H1 (cell line): Measurements from ENCODE around the gene CYP2S1.

ENCODE experiments used
- CTCF ChIP-seq, 3 experiments: IDR thresholded peaks; 1 replicate in 2 of 3; 2 replicates in 1 of 3; pipeline versions ENCODE4 v1.5.1 to v1.6.1; 2011; ENCODE audit warnings: low read length in 3 of 3, mild to moderate bottlenecking in 3 of 3, inconsistent platforms in 2 of 3, low read depth in 1 of 3, moderate library complexity in 1 of 3; ENCODE audit not compliant: insufficient read depth in 1 of 3; ENCODE audit errors: control extremely low read depth in 1 of 3
- PHF8 ChIP-seq: fragments of 200-600 bp; sonication (generic); conservative IDR thresholded peaks from 2 replicates; pipeline ENCODE4 v1.7.1; 2012; ENCODE audit warnings: low read depth, mild to moderate bottlenecking, inconsistent platforms, low read length, moderate library complexity
- POLR2AphosphoS5 ChIP-seq: IDR thresholded peaks from 2 replicates; pipeline ENCODE4 v1.6.1; 2011; ENCODE audit warnings: low read depth, low read length
- SIN3A ChIP-seq, 2 experiments: IDR thresholded peaks in 1 of 2; conservative IDR thresholded peaks in 1 of 2; 2 replicates each; pipeline ENCODE4 v1.6.1; 2011 to 2012; ENCODE audit warnings: low read length in 2 of 2, improper control_type of control experiment in 1 of 2, low read depth in 1 of 2, mild to moderate bottlenecking in 1 of 2
- SP1 ChIP-seq: IDR thresholded peaks from 2 replicates; pipeline ENCODE4 v1.6.1; 2011; ENCODE audit warnings: low read depth, low read length
- TAF1 ChIP-seq: IDR thresholded peaks from 2 replicates; pipeline ENCODE4 v1.6.1; 2011; ENCODE audit warnings: mild to moderate bottlenecking, low read depth, low read length
- USF2 ChIP-seq: IDR thresholded peaks from 2 replicates; pipeline ENCODE4 v1.6.1; 2011; ENCODE audit warnings: low read length, improper control_type of control experiment

GRCh38 chr19:41232686-41233085 lies 39.7 kb downstream of the CYP2S1 start:
- no peak for TF ChIP-seq SIN3A (conservative IDR thresholded peaks at IDR 0.05 in 1 of 2, IDR thresholded peaks at IDR 0.05 in 1 of 2; ENCODE audit: low read depth in 1 of 2, low read length in 2 of 2)
- TF ChIP-seq POLR2AphosphoS5 = no peak
- no peak for TF ChIP-seq CTCF (IDR thresholded peaks at IDR 0.05; ENCODE audit: control extremely low read depth in 1 of 3, insufficient read depth in 1 of 3, low read depth in 1 of 3, low read length in 3 of 3)
- no peak for TF ChIP-seq SP1
- no peak for TF ChIP-seq USF2
- TF ChIP-seq PHF8 = no peak
- TF ChIP-seq TAF1 = no peak
